Thyroid gland (tissue), 4 donors: ENCODE measurements around the gene REC8.

Source experiments
- CTCF ChIP-seq, 6 experiments: fragments of 200-600 bp in 3 of 6; fragments of 450-650 bp in 3 of 6; sonication (generic) in 3 of 6; IDR thresholded peaks; one replicate each; pipeline ENCODE4 v1.5.1; 2016 to 2019; ENCODE audit warnings: antibody characterized with exemption in 6 of 6, mild to moderate bottlenecking in 2 of 6, inconsistent platforms in 1 of 6, moderate library complexity in 1 of 6
- POLR2A ChIP-seq, 2 donors: fragments of 450-650 bp; IDR thresholded peaks; one replicate each; pipeline ENCODE4 v1.6.1; 2017; ENCODE audit warnings: antibody characterized with exemption in 2 of 2, mild to moderate bottlenecking in 2 of 2, moderate library complexity in 1 of 2

- TF ChIP-seq CTCF (IDR thresholded peaks at IDR 0.05) (no peak), POLR2A (IDR thresholded peaks at IDR 0.05) (no peak)
Observed at GRCh38 chr14:24204163-24205146, 32.6 kb downstream of the REC8 start.
